ENCODE measurements around the gene POU4F3. TPM values are rescaled to one million over a fixed set of nuclear protein-coding genes. Genes with fewer than 3 reads are reported as not detected.

POU4F3 gene
- total RNA-seq, 4 donors from 2014 or later, result not detected

- Histone ChIP-seq H3K27me3 (peaks cover 31% of the 10 kb centered on the region), H3K9me3 (no peaks in the 10 kb centered on the region), H3K4me1 (peaks cover 6 to 8% of the 10 kb centered on the region in 2 donors), H3K36me3 (no peaks in the 10 kb centered on the region), H3K4me3 (replicated peaks in 1 of 3) (no peak overlapping the region), H3K27ac (no peak overlapping the region)
- TF ChIP-seq POLR2A (IDR thresholded peaks at IDR 0.05), result no peak
- TF ChIP-seq, protein P1, sequence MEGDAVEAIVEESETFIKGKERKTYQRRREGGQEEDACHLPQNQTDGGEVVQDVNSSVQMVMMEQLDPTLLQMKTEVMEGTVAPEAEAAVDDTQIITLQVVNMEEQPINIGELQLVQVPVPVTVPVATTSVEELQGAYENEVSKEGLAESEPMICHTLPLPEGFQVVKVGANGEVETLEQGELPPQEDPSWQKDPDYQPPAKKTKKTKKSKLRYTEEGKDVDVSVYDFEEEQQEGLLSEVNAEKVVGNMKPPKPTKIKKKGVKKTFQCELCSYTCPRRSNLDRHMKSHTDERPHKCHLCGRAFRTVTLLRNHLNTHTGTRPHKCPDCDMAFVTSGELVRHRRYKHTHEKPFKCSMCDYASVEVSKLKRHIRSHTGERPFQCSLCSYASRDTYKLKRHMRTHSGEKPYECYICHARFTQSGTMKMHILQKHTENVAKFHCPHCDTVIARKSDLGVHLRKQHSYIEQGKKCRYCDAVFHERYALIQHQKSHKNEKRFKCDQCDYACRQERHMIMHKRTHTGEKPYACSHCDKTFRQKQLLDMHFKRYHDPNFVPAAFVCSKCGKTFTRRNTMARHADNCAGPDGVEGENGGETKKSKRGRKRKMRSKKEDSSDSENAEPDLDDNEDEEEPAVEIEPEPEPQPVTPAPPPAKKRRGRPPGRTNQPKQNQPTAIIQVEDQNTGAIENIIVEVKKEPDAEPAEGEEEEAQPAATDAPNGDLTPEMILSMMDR (IDR thresholded peaks at IDR 0.05), result no peak
- 1 to 2% methylated on average over 8 of the region's 8 CpGs for WGBS, 2 donors
- intact Hi-C loops (cut with DNase I), result no loop called here
- DNase-seq, result no peak
Observed at GRCh38 chr5:146337928-146338327, 711 bp upstream of the POU4F3 start.

- no peak overlapping the region for H3K4me3 ChIP-seq (replicated peaks in 1 of 3)
- H3K36me3 ChIP-seq, result no peaks in the 10 kb centered on the region
- peaks cover 7 to 12% of the 10 kb centered on the region in 2 donors for H3K4me1 ChIP-seq
- intact Hi-C loops (cut with DNase I), result no loop called here
- no peak for DNase-seq
- H3K9me3 ChIP-seq, result no peaks in the 10 kb centered on the region
- H3K27ac ChIP-seq, result no peak overlapping the region
- WGBS, 2 donors, result 4% methylated on average over 14 to 25 of the region's 44 CpGs
- peaks cover 45% of the 10 kb centered on the region for H3K27me3 ChIP-seq
- no peak for TF ChIP-seq POLR2A (IDR thresholded peaks at IDR 0.05)
- TF ChIP-seq, protein P1 (IDR thresholded peaks at IDR 0.05), result no peak
Observed at GRCh38 chr5:146339715-146340259, 1.1 kb downstream of the POU4F3 start.

- H3K4me3 ChIP-seq (replicated peaks in 1 of 3), result no peak overlapping the region
- no peaks in the 10 kb centered on the region for H3K9me3 ChIP-seq
- intact Hi-C loops (cut with DNase I), result no loop called here
- no peak for TF ChIP-seq POLR2A (IDR thresholded peaks at IDR 0.05)
- TF ChIP-seq, protein P1 (IDR thresholded peaks at IDR 0.05), result no peak
- no peaks in the 10 kb centered on the region for H3K36me3 ChIP-seq
- no peak overlapping the region for H3K27ac ChIP-seq
- H3K4me1 ChIP-seq, result peaks cover 10 to 15% of the 10 kb centered on the region in 2 donors
- 6 to 11% methylated on average over 37 to 40 of the region's 40 CpGs for WGBS, 2 donors
- peaks cover 52% of the 10 kb centered on the region for H3K27me3 ChIP-seq
- peak; percentile 56 to 75 for DNase-seq
Observed at GRCh38 chr5:146340260-146341081, 1.8 kb downstream of the POU4F3 start.

GRCh38 chr5:146341854-146342253 is 3.2 kb downstream of the POU4F3 start:
- TF ChIP-seq POLR2A (IDR thresholded peaks at IDR 0.05), result no peak
- TF ChIP-seq, protein P1 (IDR thresholded peaks at IDR 0.05), result no peak
- Histone ChIP-seq H3K27ac (no peak overlapping the region), H3K9me3 (no peaks in the 10 kb centered on the region), H3K4me3 (replicated peaks in 1 of 3) (no peak overlapping the region), H3K36me3 (no peaks in the 10 kb centered on the region), H3K4me1 (peaks cover 10 to 21% of the 10 kb centered on the region in 2 donors), H3K27me3 (peaks cover 59% of the 10 kb centered on the region)
- DNase-seq, result no peak
- intact Hi-C loops (cut with DNase I), result no loop called here
- WGBS, 2 donors, result 5 to 10% methylated on average over 6 of the region's 6 CpGs

- Histone ChIP-seq H3K27me3 (peaks cover 59% of the 10 kb centered on the region), H3K4me3 (replicated peaks in 1 of 3) (no peak overlapping the region), H3K36me3 (no peaks in the 10 kb centered on the region), H3K4me1 (peaks cover 10 to 21% of the 10 kb centered on the region in 2 donors), H3K9me3 (no peaks in the 10 kb centered on the region), H3K27ac (no peak overlapping the region)
- DNase-seq, result no peak
- TF ChIP-seq POLR2A (IDR thresholded peaks at IDR 0.05), result no peak
- TF ChIP-seq, protein P1 (IDR thresholded peaks at IDR 0.05), result no peak
- intact Hi-C loops (cut with DNase I), result no loop called here
- 4 to 5% methylated on average over 14 of the region's 14 CpGs for WGBS, 2 donors
Observed at GRCh38 chr5:146342519-146342881, 3.9 kb downstream of the POU4F3 start.
